GM21526 (cell line): ENCODE data around the gene MRPL2.
"Not testable (repeated sequence)": the region's sequence is repeated elsewhere in the genome, so short reads cannot be mapped to it uniquely, and the experiment has no call there.

Experiments
- ATAC-seq: cut with Tn5 transposase; IDR thresholded peaks from one replicate; pipeline ENCODE4 v1.9.1; 2021; ENCODE audit warnings: moderate library complexity; ENCODE audit not compliant: unreplicated experiment, low FRiP score

The MRPL2 gene

GRCh38 chr6:43082806-43083655 lies 23.8 kb upstream of the MRPL2 start:
- no peak for ATAC-seq

GRCh38 chr6:43081922-43082321 lies 22.7 kb upstream of the MRPL2 start:
- not testable (repeated sequence) for ATAC-seq

GRCh38 chr6:43081043-43081442 lies 21.8 kb upstream of the MRPL2 start:
- ATAC-seq = no peak

GRCh38 chr6:43078691-43079090 lies 19.5 kb upstream of the MRPL2 start:
- ATAC-seq = no peak

- ATAC-seq = no peak
These were observed 18.8 kb upstream of the MRPL2 start for GRCh38 chr6:43077981-43078511.

GRCh38 chr6:43077333-43077809 lies 18.1 kb upstream of the MRPL2 start:
- ATAC-seq = no peak

GRCh38 chr6:43076464-43077332 lies 17.5 kb upstream of the MRPL2 start:
- ATAC-seq = no peak

GRCh38 chr6:43075670-43076463 lies 16.6 kb upstream of the MRPL2 start, which contains the start of gene PTK7:
PTK7 (plus strand) TSS chr6:43076314; CDS start chr6:43076489, 175 bp downstream.
- no peak for ATAC-seq

GRCh38 chr6:43074847-43075669 lies 15.8 kb upstream of the MRPL2 start:
- ATAC-seq = no peak

GRCh38 chr6:43070028-43070632 lies 10.9 kb upstream of the MRPL2 start:
- ATAC-seq = no peak

- ATAC-seq = no peak
These were observed 3.6 kb upstream of the MRPL2 start for GRCh38 chr6:43062818-43063217.

- no peak for ATAC-seq
These were observed 2.6 kb upstream of the MRPL2 start for GRCh38 chr6:43061861-43062260.

- no peak for ATAC-seq
These were observed 1.8 kb upstream of the MRPL2 start for GRCh38 chr6:43060755-43061633.

- ATAC-seq = no peak
These were observed 960 bp upstream of the MRPL2 start for GRCh38 chr6:43060034-43060754.

- ATAC-seq = no peak
These were observed 703 bp downstream of the MRPL2 start for GRCh38 chr6:43058531-43058930.

- ATAC-seq = no peak
These were observed 3.3 kb downstream of the MRPL2 start for GRCh38 chr6:43055966-43056365.

- no peak for ATAC-seq
These were observed 4.9 kb downstream of the MRPL2 start for GRCh38 chr6:43054206-43054943.
